Measurements from ENCODE around the gene ENAH. TPM values are rescaled to one million over a fixed set of nuclear protein-coding genes. Genes with fewer than 3 reads are reported as not detected.
A peak's percentile ranks its signal among the peaks of the same experiment; 100 is the strongest.

ENAH gene
- total RNA-seq, 4 donors from 2014 or later, result 8.6 to 42.5 (median 35.9) TPM

DNA sequence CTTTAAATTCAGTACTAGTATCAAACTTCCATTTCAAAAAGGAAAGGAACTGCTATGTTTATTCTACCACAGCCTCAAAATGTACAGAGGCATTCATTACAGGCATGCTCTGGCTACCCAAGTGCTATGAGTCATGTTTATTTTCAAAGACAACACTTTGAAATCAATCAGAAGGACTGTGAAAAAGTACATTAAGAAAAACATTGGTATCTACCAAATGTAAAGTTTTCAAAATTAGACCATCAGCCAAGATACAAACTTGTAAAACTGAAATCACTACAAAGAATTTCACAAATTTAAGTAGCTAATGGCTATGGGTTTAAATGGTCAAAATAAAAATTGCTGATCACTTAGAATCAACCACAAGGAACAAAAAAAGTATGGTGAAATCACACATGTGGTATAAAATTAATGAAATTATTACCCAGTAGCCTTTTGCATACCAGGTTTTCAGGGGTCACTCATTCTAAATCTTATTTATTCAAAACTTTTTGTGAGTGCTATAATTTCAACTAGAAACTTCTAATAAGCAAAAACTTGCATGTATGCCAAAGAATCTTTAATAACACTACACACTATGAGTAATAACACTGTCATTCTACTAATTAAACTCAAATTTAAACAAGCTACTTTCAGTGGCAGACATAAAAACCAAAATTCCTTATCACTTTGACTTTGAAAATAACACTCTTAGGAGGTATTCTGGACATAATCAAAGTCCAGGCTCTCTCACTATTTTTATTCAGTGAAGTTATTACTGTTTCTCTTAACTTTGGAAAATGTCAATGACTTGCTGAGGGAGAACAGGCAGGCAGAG lies 49.2 kb downstream of the ENAH start:
- no peaks in the 10 kb centered on the region for H3K9me3 ChIP-seq
- H3K27ac ChIP-seq, result peak overlapping the region in 2 of 4 donors; percentile 40 to 46
- peaks cover 7 to 43% (median 7%) of the 10 kb centered on the region in 3 donors for H3K4me1 ChIP-seq
- no peak overlapping the region for H3K4me3 ChIP-seq
- no peak for TF ChIP-seq POLR2A (IDR thresholded peaks at IDR 0.05)
- TF ChIP-seq, protein P1, sequence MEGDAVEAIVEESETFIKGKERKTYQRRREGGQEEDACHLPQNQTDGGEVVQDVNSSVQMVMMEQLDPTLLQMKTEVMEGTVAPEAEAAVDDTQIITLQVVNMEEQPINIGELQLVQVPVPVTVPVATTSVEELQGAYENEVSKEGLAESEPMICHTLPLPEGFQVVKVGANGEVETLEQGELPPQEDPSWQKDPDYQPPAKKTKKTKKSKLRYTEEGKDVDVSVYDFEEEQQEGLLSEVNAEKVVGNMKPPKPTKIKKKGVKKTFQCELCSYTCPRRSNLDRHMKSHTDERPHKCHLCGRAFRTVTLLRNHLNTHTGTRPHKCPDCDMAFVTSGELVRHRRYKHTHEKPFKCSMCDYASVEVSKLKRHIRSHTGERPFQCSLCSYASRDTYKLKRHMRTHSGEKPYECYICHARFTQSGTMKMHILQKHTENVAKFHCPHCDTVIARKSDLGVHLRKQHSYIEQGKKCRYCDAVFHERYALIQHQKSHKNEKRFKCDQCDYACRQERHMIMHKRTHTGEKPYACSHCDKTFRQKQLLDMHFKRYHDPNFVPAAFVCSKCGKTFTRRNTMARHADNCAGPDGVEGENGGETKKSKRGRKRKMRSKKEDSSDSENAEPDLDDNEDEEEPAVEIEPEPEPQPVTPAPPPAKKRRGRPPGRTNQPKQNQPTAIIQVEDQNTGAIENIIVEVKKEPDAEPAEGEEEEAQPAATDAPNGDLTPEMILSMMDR (IDR thresholded peaks at IDR 0.05), result no peak
- intact Hi-C loops (cut with DNase I), result no loop called here
- no peak for DNase-seq
- H3K27me3 ChIP-seq, result no peaks in the 10 kb centered on the region
- peaks cover 0 to 4% (median 0%) of the 10 kb centered on the region in 3 donors for H3K36me3 ChIP-seq

DNA sequence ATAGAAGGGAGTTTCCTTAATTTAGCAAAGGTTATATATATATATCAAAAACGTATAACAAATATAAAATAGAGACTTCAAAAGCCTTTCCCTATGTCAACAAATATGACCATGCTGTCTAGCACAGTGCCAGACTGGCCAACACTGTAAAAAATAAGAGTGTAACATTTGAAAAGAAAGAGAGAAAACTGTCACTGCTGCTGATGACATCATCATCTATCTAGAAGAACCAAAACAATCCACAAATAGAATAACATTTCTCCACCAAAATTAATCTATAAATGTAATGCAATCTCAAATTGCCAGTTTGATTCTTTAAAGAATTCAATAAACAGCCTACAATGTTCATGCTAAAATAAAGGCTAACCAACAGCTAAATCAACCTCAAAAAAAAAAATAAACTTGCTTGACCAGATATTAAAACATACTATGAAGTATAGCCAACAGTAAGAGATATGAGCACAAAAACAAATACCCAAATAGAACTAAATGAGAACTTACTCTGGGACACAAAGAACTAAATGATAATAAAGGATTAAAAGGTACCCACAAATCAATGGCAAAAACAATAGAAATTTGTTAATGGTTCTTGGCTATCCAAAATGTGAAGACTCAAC lies 50.2 kb downstream of the ENAH start:
- peaks cover 0 to 4% (median 0%) of the 10 kb centered on the region in 3 donors for H3K36me3 ChIP-seq
- H3K4me3 ChIP-seq, result no peak overlapping the region
- TF ChIP-seq POLR2A (IDR thresholded peaks at IDR 0.05), result no peak
- TF ChIP-seq, protein P1 (IDR thresholded peaks at IDR 0.05), result no peak
- intact Hi-C loops (cut with DNase I), result no loop called here
- peak overlapping the region in 2 of 4 donors; percentile 40 to 46 for H3K27ac ChIP-seq
- H3K9me3 ChIP-seq, result no peaks in the 10 kb centered on the region
- peaks cover 7 to 33% (median 7%) of the 10 kb centered on the region in 3 donors for H3K4me1 ChIP-seq
- DNase-seq, result no peak
- no peaks in the 10 kb centered on the region for H3K27me3 ChIP-seq
- 4 to 13% methylated on average over 1 of the region's 1 CpG for WGBS, 2 donors

DNA sequence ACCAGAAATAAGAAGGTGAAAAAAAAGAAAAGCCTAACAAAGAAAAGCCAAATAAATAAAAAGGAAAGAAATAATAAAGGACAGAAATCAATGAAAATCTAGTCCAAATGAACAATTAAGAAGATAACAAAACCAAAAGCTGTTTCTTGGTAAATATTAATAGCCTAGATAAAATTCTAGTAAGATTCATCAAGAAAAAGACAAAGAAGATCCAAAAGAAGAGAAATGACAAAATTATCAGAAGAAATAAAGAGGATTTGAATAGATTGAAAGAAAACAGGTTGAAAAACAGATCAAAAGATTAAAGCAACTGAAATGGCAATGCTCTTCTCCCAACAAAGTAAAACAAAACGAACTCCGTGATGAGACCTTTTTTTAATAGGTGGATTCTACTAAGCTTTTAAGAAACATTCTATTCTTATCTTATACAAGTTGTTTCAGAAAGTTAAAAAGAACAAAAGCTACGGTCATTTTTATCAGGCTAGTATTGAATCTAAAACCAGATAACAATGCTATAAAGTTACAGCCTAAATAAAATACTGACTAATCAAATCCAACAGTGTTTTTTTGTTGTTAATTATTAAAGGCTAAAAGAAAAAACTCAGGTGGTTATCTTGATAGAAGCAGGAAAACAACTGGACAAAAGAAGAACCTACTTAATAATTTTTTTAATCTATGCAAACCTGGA lies 50.9 kb downstream of the ENAH start:
- WGBS, 2 donors, result 84 to 86% methylated on average over 3 of the region's 3 CpGs
- no peak for DNase-seq
- Histone ChIP-seq H3K4me3 (no peak overlapping the region), H3K27me3 (no peaks in the 10 kb centered on the region), H3K36me3 (peaks cover 0 to 4% (median 0%) of the 10 kb centered on the region in 3 donors), H3K4me1 (peaks cover 3 to 30% (median 7%) of the 10 kb centered on the region in 3 donors), H3K27ac (peak overlapping the region in 2 of 4 donors; percentile 40 to 46), H3K9me3 (no peaks in the 10 kb centered on the region)
- intact Hi-C loops (cut with DNase I), result no loop called here
- TF ChIP-seq POLR2A (IDR thresholded peaks at IDR 0.05), result no peak
- TF ChIP-seq, protein P1 (IDR thresholded peaks at IDR 0.05), result no peak

DNA sequence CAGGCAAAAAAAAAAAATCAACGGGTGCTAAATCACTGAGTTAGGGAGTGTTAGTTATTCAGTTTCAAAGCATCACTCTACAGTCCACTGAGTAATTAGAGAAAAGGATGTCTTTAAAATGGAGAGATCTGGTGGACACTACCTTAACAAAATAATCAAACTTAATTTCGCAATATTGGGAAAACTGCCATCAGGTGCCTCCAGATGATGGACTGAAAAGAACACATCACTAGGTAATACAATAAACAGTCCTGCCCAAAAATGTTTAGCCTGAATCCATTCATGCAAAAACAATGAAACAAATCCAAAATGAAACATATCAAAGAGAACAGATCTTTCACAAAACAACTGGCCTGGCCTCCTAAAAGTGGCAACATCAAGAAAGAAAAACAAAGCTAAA lies 54.1 kb downstream of the ENAH start:
- Histone ChIP-seq H3K36me3 (peaks cover 0 to 4% (median 0%) of the 10 kb centered on the region in 3 donors), H3K4me3 (no peak overlapping the region), H3K9me3 (no peaks in the 10 kb centered on the region), H3K27ac (no peak overlapping the region), H3K27me3 (no peaks in the 10 kb centered on the region), H3K4me1 (peaks cover 2 to 38% (median 3%) of the 10 kb centered on the region in 3 donors)
- intact Hi-C loops (cut with DNase I), result no loop called here
- DNase-seq, result no peak
- 69 to 75% methylated on average over 2 of the region's 2 CpGs for WGBS, 2 donors
- TF ChIP-seq, protein P1 (IDR thresholded peaks at IDR 0.05), result no peak
- TF ChIP-seq POLR2A (IDR thresholded peaks at IDR 0.05), result no peak

Measured in esophagus squamous epithelium (tissue), 5 donors.